UCSD-AML1 (cell line): ENCODE results near the gene SLC38A3.
A peak's percentile ranks its signal among the peaks of the same experiment; 100 is the strongest.
"Not testable (repeated sequence)": the region's sequence is repeated elsewhere in the genome, so short reads cannot be mapped to it uniquely, and the experiment has no call there.

Source experiments
- DNase-seq: peaks from one replicate; lab custom pipeline; 2025; ENCODE audit not compliant: unreplicated experiment; lab: John Stamatoyannopoulos, UW

The SLC38A3 gene

GRCh38 chr3:50230104-50230793 lies 25.2 kb downstream of the SLC38A3 start:
- DNase-seq = peak; percentile 33

GRCh38 chr3:50230794-50231125 lies 25.7 kb downstream of the SLC38A3 start:
- no peak for DNase-seq

GRCh38 chr3:50231581-50231980 lies 26.5 kb downstream of the SLC38A3 start:
- DNase-seq = no peak

DNA sequence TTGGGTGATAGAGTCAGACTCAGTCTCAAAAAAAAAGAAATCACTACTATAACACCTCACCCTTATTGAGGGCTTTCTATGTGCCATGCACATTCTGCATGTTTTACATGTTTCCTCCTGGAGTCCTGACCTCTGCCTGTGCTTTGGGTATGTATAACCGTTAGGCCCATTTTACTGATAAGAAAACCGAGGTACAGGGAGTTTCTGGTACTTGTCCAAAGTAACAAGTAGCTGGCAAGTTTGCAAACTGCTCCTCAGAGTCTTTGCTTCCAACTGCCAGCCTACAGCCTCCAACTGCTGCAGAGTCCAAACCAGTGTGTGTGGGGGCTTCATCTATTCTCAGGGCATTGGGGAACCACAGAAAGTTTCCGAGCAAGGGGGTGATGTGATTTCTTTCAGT lies 27.2 kb downstream of the SLC38A3 start:
- DNase-seq = no peak

GRCh38 chr3:50233176-50233575 lies 28.1 kb downstream of the SLC38A3 start:
- DNase-seq = no peak

DNA sequence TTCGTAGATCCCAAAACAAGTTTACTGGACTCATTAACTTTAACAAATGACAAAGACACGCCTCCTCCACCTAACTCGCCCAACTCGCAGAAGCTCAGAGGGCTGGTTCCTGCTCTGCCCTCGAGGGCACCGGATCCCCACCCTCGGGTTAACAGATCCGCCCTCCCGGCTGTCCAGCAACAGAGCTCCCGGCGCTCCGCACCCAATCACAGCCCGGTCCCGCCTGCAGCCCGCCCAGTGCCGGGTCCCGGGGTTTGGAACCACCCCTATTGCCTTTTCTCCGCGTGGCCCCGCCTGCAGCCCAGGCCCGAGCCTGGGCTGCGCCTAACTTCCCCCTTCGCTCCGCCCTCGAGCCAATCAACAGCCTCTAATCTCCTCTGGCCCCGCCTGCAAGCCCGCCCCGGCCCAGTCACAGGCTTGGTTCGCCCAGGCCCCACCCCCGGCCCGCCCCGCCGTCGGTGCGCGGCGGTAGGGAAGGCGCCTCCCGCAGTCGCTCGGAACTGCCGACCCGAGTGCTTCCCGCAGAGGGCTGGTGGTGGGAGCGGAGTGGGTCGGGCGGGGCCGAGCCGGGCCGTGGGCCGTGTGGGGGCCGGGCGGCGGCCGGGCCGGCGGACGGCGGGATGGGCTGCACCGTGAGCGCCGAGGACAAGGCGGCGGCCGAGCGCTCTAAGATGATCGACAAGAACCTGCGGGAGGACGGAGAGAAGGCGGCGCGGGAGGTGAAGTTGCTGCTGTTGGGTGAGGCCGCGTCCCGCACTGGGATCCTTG lies 30.8 kb downstream of the SLC38A3 start, which contains the start of gene GNAI2:
TSS of gene GNAI2 (plus strand) at position 489 of the 768 bp plus-strand sequence. CDS start at position 621, 132 bp downstream.
- DNase-seq = peak; percentile 99

GRCh38 chr3:50236484-50237132 lies 31.5 kb downstream of the SLC38A3 start:
- DNase-seq = no peak

GRCh38 chr3:50237133-50237651 lies 32.1 kb downstream of the SLC38A3 start:
- peak; percentile 51 for DNase-seq

- DNase-seq = peak; percentile 88
Measured at GRCh38 chr3:50237754-50238548, 32.9 kb downstream of the SLC38A3 start.

DNA sequence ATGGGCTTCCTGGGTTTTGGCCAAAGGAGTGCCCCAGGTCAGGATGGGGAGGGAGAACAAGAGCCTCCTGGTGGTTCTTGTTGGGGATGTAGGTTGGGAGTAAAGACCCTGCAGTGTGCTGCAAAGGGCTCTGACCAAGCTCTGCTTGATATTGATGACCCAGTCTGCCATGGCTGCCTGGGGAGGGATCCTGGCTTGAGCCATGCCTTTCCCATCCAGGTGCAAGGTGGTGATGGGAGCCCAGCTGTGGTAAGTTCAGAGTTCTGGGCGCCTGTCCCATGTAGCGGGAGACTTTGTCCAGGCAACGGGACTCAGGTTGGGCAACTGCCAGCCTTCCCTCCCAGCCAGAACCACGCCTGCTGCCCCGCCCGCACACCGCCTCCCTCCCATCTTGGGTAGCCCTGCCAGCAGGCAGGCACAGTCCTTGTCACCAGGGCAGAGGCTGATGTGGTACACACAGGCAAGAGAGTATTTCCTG lies 33.5 kb downstream of the SLC38A3 start:
- no peak for DNase-seq

GRCh38 chr3:50239649-50240048 lies 34.6 kb downstream of the SLC38A3 start:
- no peak for DNase-seq

- no peak for DNase-seq
Measured at GRCh38 chr3:50241163-50241562, 36.1 kb downstream of the SLC38A3 start.

GRCh38 chr3:50241713-50242380 lies 36.8 kb downstream of the SLC38A3 start:
- no peak for DNase-seq

GRCh38 chr3:50242381-50242770 lies 37.3 kb downstream of the SLC38A3 start:
- DNase-seq = no peak

GRCh38 chr3:50242851-50243542 lies 37.9 kb downstream of the SLC38A3 start:
- DNase-seq = peak; percentile 91

DNA sequence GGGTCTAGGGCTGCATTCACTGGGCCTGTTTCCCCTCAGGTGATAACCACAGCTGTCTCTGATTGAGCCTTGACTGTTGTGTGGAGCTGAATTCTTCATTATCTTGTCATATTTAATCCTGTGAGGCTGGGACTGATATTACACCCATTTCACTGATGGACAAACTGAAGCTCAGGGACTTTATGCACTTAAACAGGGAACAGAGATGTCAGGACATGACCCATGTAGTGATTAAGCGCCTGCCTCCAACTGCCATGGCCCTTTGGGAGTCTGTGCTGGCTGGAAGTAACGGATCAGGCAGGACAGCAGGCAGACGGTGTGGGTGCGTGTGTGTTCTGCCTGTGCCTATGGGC lies 38.4 kb downstream of the SLC38A3 start:
- no peak for DNase-seq

DNA sequence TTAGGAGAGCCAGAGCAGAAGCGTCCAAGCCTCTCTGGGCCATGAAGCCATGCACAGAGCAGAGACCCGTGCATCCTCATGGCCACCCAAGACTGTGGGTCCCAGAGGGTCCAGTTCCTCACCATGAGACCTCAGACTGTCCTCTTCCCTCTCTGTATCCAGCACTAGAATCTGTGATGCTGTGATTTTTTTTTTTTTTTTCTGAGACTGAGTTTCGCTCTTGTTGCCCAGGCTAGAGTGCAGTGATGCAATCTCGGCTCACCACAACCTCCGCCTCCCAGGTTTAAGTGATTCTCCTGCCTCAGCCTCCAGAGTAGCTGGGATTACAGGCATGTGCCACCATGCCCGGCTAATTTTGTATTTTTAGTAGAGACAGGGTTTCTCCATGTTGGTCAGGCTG lies 39.7 kb downstream of the SLC38A3 start:
- not testable (repeated sequence) for DNase-seq

GRCh38 chr3:50245251-50245745 lies 40.2 kb downstream of the SLC38A3 start:
- DNase-seq = no peak

- peak; percentile 90 for DNase-seq
Measured at GRCh38 chr3:50245831-50246516, 40.9 kb downstream of the SLC38A3 start.
